ENCODE measurements around the gene BOK. TPM values are rescaled to one million over a fixed set of nuclear protein-coding genes. Genes with fewer than 3 reads are reported as not detected.

Gene BOK
- total and polyA plus RNA-seq, 10 of the 15 experiments (the other 5 are each of a cell fraction or from before 2014, with no cell fraction given), result 0.04 to 0.15 (median 0.12) TPM; not detected in 7

- ChIA-PET POLR2A (no interaction called here), SMC1A (ENCODE audit: uncharacterized antibody, unreplicated experiment) (no interaction called here), CTCF (no interaction called here), RAD21 (ENCODE audit: unreplicated experiment) (no interaction called here)
- no TSS peak for BruUV-seq (replicated peaks)
- no peak overlapping the region for H3K9ac ChIP-seq (ENCODE audit: control insufficient read depth, insufficient read depth, low read length)
- ATAC-seq (no peak), FAIRE-seq (no peak), DNase-seq (ENCODE audit: low read depth, low spot score) (no peak)
- no peaks in the 10 kb centered on the region; the same call in 2 of the 3 replicates for H3K9me3 ChIP-seq (replicated peaks; ENCODE audit: control insufficient read depth, insufficient read depth, low read length)
- intact Hi-C loops (cut with micrococcal nuclease; ENCODE audit: unreplicated experiment), result no loop called here
- no peak overlapping the region for H3K27ac ChIP-seq (ENCODE audit: control insufficient read depth, insufficient read depth)
- WGBS (ENCODE audit: insufficient coverage, insufficient replicate concordance, low lambda C conversion rate, missing lambda C conversion rate), result 58% methylated on average over 12 of the region's 12 CpGs
- in situ Hi-C loops (cut with MboI), result no loop called here
- H3K4me1 ChIP-seq (ENCODE audit: control insufficient read depth, insufficient read depth, low read length), result no peaks in the 10 kb centered on the region
- no peak overlapping the region for H3K4me3 ChIP-seq
- TF ChIP-seq KLF5 (IDR thresholded peaks at IDR 0.05; ENCODE audit: partially characterized antibody) (no peak), ZNF24 (IDR thresholded peaks at IDR 0.05) (no peak), BRCA1 (IDR thresholded peaks at IDR 0.05; ENCODE audit: low read depth, low read length) (no peak), ATF2 (IDR thresholded peaks at IDR 0.05; ENCODE audit: low read length) (no peak), CHD2 (IDR thresholded peaks at IDR 0.05; ENCODE audit: borderline replicate concordance, low read depth, low read length) (no peak), IKZF2 (IDR thresholded peaks at IDR 0.05) (no peak), HCFC1 (IDR thresholded peaks at IDR 0.05; ENCODE audit: low read length) (no peak)
- TF ChIP-seq, protein P1, sequence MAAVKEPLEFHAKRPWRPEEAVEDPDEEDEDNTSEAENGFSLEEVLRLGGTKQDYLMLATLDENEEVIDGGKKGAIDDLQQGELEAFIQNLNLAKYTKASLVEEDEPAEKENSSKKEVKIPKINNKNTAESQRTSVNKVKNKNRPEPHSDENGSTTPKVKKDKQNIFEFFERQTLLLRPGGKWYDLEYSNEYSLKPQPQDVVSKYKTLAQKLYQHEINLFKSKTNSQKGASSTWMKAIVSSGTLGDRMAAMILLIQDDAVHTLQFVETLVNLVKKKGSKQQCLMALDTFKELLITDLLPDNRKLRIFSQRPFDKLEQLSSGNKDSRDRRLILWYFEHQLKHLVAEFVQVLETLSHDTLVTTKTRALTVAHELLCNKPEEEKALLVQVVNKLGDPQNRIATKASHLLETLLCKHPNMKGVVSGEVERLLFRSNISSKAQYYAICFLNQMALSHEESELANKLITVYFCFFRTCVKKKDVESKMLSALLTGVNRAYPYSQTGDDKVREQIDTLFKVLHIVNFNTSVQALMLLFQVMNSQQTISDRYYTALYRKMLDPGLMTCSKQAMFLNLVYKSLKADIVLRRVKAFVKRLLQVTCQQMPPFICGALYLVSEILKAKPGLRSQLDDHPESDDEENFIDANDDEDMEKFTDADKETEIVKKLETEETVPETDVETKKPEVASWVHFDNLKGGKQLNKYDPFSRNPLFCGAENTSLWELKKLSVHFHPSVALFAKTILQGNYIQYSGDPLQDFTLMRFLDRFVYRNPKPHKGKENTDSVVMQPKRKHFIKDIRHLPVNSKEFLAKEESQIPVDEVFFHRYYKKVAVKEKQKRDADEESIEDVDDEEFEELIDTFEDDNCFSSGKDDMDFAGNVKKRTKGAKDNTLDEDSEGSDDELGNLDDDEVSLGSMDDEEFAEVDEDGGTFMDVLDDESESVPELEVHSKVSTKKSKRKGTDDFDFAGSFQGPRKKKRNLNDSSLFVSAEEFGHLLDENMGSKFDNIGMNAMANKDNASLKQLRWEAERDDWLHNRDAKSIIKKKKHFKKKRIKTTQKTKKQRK (IDR thresholded peaks at IDR 0.05; ENCODE audit: low read depth, low read length), result no peak
- H3K4me2 ChIP-seq (ENCODE audit: control insufficient read depth, insufficient read depth), result no peak overlapping the region
- H3K36me3 ChIP-seq (ENCODE audit: control insufficient read depth in 2 of 2, insufficient read depth in 2 of 2, low read length in 1 of 2), result no peaks in the 10 kb centered on the region
- no peaks in the 10 kb centered on the region for H3K79me2 ChIP-seq (ENCODE audit: control insufficient read depth, insufficient read depth, low read length)
- no peak overlapping the region for H2AFZ ChIP-seq (ENCODE audit: control insufficient read depth, low read depth, low read length)
- no peaks in the 10 kb centered on the region; a peak in 1 of 4 replicates for H3K27me3 ChIP-seq (replicated peaks in 1 of 2; ENCODE audit: control insufficient read depth in 2 of 2, insufficient read depth in 2 of 2, low read length in 1 of 2)
- no peaks in the 10 kb centered on the region for H4K20me1 ChIP-seq (ENCODE audit: control insufficient read depth, insufficient read depth)
Measured at GRCh38 chr2:241553512-241553830, 5.1 kb upstream of the BOK start.

Data from GM12878 (cell line).